ENCODE results near the gene ANKRD17.
A peak's percentile ranks its signal among the peaks of the same experiment; 100 is the strongest.
"Not testable (repeated sequence)": the region's sequence is repeated elsewhere in the genome, so short reads cannot be mapped to it uniquely, and the experiment has no call there.

The ANKRD17 gene

GRCh38 chr4:73244945-73245601, 13.5 kb downstream of the ANKRD17 start:
- no peak for DNase-seq (ENCODE audit: low spot score)

GRCh38 chr4:73237044-73237443, 21.6 kb downstream of the ANKRD17 start:
- no peak for DNase-seq (ENCODE audit: low spot score)

- no peak for DNase-seq (ENCODE audit: low spot score)
Measured at GRCh38 chr4:73236151-73236550, 22.4 kb downstream of the ANKRD17 start.

- DNase-seq (ENCODE audit: low spot score): no peak
Measured at GRCh38 chr4:73234712-73235111, 23.9 kb downstream of the ANKRD17 start.

- DNase-seq (ENCODE audit: low spot score): no peak
Measured at GRCh38 chr4:73231518-73232487, 26.8 kb downstream of the ANKRD17 start.

- DNase-seq (ENCODE audit: low spot score): no peak
Measured at GRCh38 chr4:73230865-73231517, 27.6 kb downstream of the ANKRD17 start.

GRCh38 chr4:73228800-73229199, 29.8 kb downstream of the ANKRD17 start:
- not testable (repeated sequence) for DNase-seq (ENCODE audit: low spot score)

GRCh38 chr4:73224886-73225285, 33.7 kb downstream of the ANKRD17 start:
- DNase-seq (ENCODE audit: low spot score): no peak

- DNase-seq (ENCODE audit: low spot score): no peak
Measured at GRCh38 chr4:73223258-73223650, 35.3 kb downstream of the ANKRD17 start.

GRCh38 chr4:73222466-73223257, 35.9 kb downstream of the ANKRD17 start:
- DNase-seq (ENCODE audit: low spot score): peak; percentile 87

- no peak for DNase-seq (ENCODE audit: low spot score)
Measured at GRCh38 chr4:73221734-73222133, 36.9 kb downstream of the ANKRD17 start.

GRCh38 chr4:73220815-73221214, 37.8 kb downstream of the ANKRD17 start:
- no peak for DNase-seq (ENCODE audit: low spot score)

- DNase-seq (ENCODE audit: low spot score): peak; percentile 22
Measured at GRCh38 chr4:73213916-73214653, 44.5 kb downstream of the ANKRD17 start.

- DNase-seq (ENCODE audit: low spot score): no peak
Measured at GRCh38 chr4:73212982-73213730, 45.4 kb downstream of the ANKRD17 start.

GRCh38 chr4:73211968-73212367, 46.6 kb downstream of the ANKRD17 start:
- no peak for DNase-seq (ENCODE audit: low spot score)

- peak; percentile 40 for DNase-seq (ENCODE audit: low spot score)
Measured at GRCh38 chr4:73208376-73208775, 50.2 kb downstream of the ANKRD17 start.

GRCh38 chr4:73206236-73206635, 52.4 kb downstream of the ANKRD17 start:
- DNase-seq (ENCODE audit: low spot score): no peak

GRCh38 chr4:73205482-73205881, 53.1 kb downstream of the ANKRD17 start:
- no peak for DNase-seq (ENCODE audit: low spot score)

GRCh38 chr4:73203976-73204375, 54.6 kb downstream of the ANKRD17 start:
- DNase-seq (ENCODE audit: low spot score): not testable (repeated sequence)

GRCh38 chr4:73197220-73197619, 61.4 kb downstream of the ANKRD17 start:
- peak; percentile 9 for DNase-seq (ENCODE audit: low spot score)
